DMS153 treated with DMSO at 0.1 percent for 48 hours (cell line): ENCODE results near the gene BLNK.
"Not testable (repeated sequence)": the region's sequence is repeated elsewhere in the genome, so short reads cannot be mapped to it uniquely, and the experiment has no call there.

Experiments used
- DNase-seq: peaks from one replicate; lab custom pipeline; 2025; ENCODE audit not compliant: unreplicated experiment; lab: John Stamatoyannopoulos, UW

The BLNK gene

GRCh38 chr10:96230527-96230926 lies 40.8 kb downstream of the BLNK start:
- DNase-seq = no peak

GRCh38 chr10:96229568-96230030 lies 41.8 kb downstream of the BLNK start:
- peak; percentile 3 for DNase-seq

GRCh38 chr10:96228408-96228994 lies 42.9 kb downstream of the BLNK start:
- DNase-seq = no peak

GRCh38 chr10:96227206-96227605 lies 44.2 kb downstream of the BLNK start:
- no peak for DNase-seq

GRCh38 chr10:96225119-96225518 lies 46.2 kb downstream of the BLNK start:
- DNase-seq = no peak

GRCh38 chr10:96222908-96223307 lies 48.5 kb downstream of the BLNK start:
- DNase-seq = no peak

- no peak for DNase-seq
These were observed 48.9 kb downstream of the BLNK start for GRCh38 chr10:96222441-96222840.

- DNase-seq = no peak
These were observed 52.5 kb downstream of the BLNK start for GRCh38 chr10:96218826-96219225.

- no peak for DNase-seq
These were observed 53.7 kb downstream of the BLNK start for GRCh38 chr10:96217711-96218110.

- no peak for DNase-seq
These were observed 54.6 kb downstream of the BLNK start for GRCh38 chr10:96216775-96217174.

- DNase-seq = no peak
These were observed 58.5 kb downstream of the BLNK start for GRCh38 chr10:96212911-96213310.

- DNase-seq = no peak
These were observed 59.6 kb downstream of the BLNK start for GRCh38 chr10:96211764-96212163.

- DNase-seq = no peak
These were observed 62.4 kb downstream of the BLNK start for GRCh38 chr10:96208946-96209345.

- DNase-seq = no peak
These were observed 63.1 kb downstream of the BLNK start for GRCh38 chr10:96208271-96208670.

- no peak for DNase-seq
These were observed 65.8 kb downstream of the BLNK start for GRCh38 chr10:96205580-96205979.

GRCh38 chr10:96201525-96201924 lies 69.8 kb downstream of the BLNK start:
- DNase-seq = no peak

GRCh38 chr10:96189505-96189904 lies 81.9 kb downstream of the BLNK start:
- DNase-seq = not testable (repeated sequence)

GRCh38 chr10:96188916-96189315 lies 82.5 kb downstream of the BLNK start:
- no peak for DNase-seq

GRCh38 chr10:96188421-96188820 lies 82.9 kb downstream of the BLNK start:
- DNase-seq = no peak

GRCh38 chr10:96176985-96177384 lies 94.4 kb downstream of the BLNK start:
- no peak for DNase-seq

GRCh38 chr10:96172666-96173065 lies 98.7 kb downstream of the BLNK start:
- no peak for DNase-seq

- DNase-seq = no peak
These were observed 101.1 kb downstream of the BLNK start for GRCh38 chr10:96170230-96170629.

GRCh38 chr10:96168546-96168945 lies 102.8 kb downstream of the BLNK start:
- DNase-seq = no peak
